ENCODE measurements around the gene GRM7.
A peak's percentile ranks its signal among the peaks of the same experiment; 100 is the strongest.

The GRM7 gene

GRCh38 chr3:7264196-7264526 is 403.2 kb downstream of the GRM7 start:
- in situ Hi-C loops (cut with MboI; ENCODE audit: low pct_unique_long_range_greater_than_20kb, low sequenced_read_pairs, unreplicated experiment) = no loop called here
- DNase-seq (ENCODE audit: low spot score) = no peak
- TF ChIP-seq CTCF (IDR thresholded peaks at IDR 0.05; ENCODE audit: extremely low read depth, insufficient read depth, missing control alignments) = no peak

GRCh38 chr3:7265736-7266135 is 404.8 kb downstream of the GRM7 start:
- no peak for TF ChIP-seq CTCF (IDR thresholded peaks at IDR 0.05; ENCODE audit: extremely low read depth, insufficient read depth, missing control alignments)
- in situ Hi-C loops (cut with MboI; ENCODE audit: low pct_unique_long_range_greater_than_20kb, low sequenced_read_pairs, unreplicated experiment) = no loop called here
- DNase-seq (ENCODE audit: low spot score) = no peak

- in situ Hi-C loops (cut with MboI; ENCODE audit: low pct_unique_long_range_greater_than_20kb, low sequenced_read_pairs, unreplicated experiment) = no loop called here
- no peak for DNase-seq (ENCODE audit: low spot score)
- TF ChIP-seq CTCF (IDR thresholded peaks at IDR 0.05; ENCODE audit: extremely low read depth, insufficient read depth, missing control alignments) = no peak
Measured at GRCh38 chr3:7266551-7266950, 405.6 kb downstream of the GRM7 start.

GRCh38 chr3:7270731-7271130 is 409.8 kb downstream of the GRM7 start:
- no peak for TF ChIP-seq CTCF (IDR thresholded peaks at IDR 0.05; ENCODE audit: extremely low read depth, insufficient read depth, missing control alignments)

GRCh38 chr3:7271631-7272030 is 410.7 kb downstream of the GRM7 start:
- in situ Hi-C loops (cut with MboI; ENCODE audit: low pct_unique_long_range_greater_than_20kb, low sequenced_read_pairs, unreplicated experiment) = no loop called here
- no peak for TF ChIP-seq CTCF (IDR thresholded peaks at IDR 0.05; ENCODE audit: extremely low read depth, insufficient read depth, missing control alignments)

More at GRCh38 chr3:7270731-7271130, 409.8 kb downstream of the GRM7 start:
- in situ Hi-C loops (cut with MboI; ENCODE audit: low pct_unique_long_range_greater_than_20kb, low sequenced_read_pairs, unreplicated experiment) = no loop called here
- DNase-seq (ENCODE audit: low spot score) = no peak

GRCh38 chr3:7272203-7272602 is 411.3 kb downstream of the GRM7 start:
- no peak for DNase-seq (ENCODE audit: low spot score)
- in situ Hi-C loops (cut with MboI; ENCODE audit: low pct_unique_long_range_greater_than_20kb, low sequenced_read_pairs, unreplicated experiment) = no loop called here
- no peak for TF ChIP-seq CTCF (IDR thresholded peaks at IDR 0.05; ENCODE audit: extremely low read depth, insufficient read depth, missing control alignments)

More at GRCh38 chr3:7271631-7272030, 410.7 kb downstream of the GRM7 start:
- no peak for DNase-seq (ENCODE audit: low spot score)

GRCh38 chr3:7275396-7275795 is 414.5 kb downstream of the GRM7 start:
- no peak for TF ChIP-seq CTCF (IDR thresholded peaks at IDR 0.05; ENCODE audit: extremely low read depth, insufficient read depth, missing control alignments)
- in situ Hi-C loops (cut with MboI; ENCODE audit: low pct_unique_long_range_greater_than_20kb, low sequenced_read_pairs, unreplicated experiment) = no loop called here
- peak; percentile 17 for DNase-seq (ENCODE audit: low spot score)
